PC-9 (cell line): Measurements from ENCODE around the gene SLC25A11. TPM values are rescaled to one million over a fixed set of nuclear protein-coding genes. Genes with fewer than 3 reads are reported as not detected.

Experiments used
- BruUV-seq: library from RNA; stranded (reverse); fragments of 400-500 nt; replicated peaks from 2 replicates; lab custom pipeline; 2021; lab: Mats Ljungman, UMichigan
- CTCF ChIA-PET: fragments of 300-600 bp; sonication (Branson Sonifier 250); formaldehyde crosslinking; loops from one replicate; lab custom pipeline; 2022; ENCODE audit warnings: antibody characterized with exemption; lab: Charles Lee
- POLR2A ChIA-PET: fragments of 300-600 bp; sonication (Branson Sonifier 250); formaldehyde crosslinking; loops from one replicate; lab custom pipeline; 2022; ENCODE audit warnings: antibody characterized with exemption; ENCODE audit not compliant: unreplicated experiment; lab: Charles Lee
- DNase-seq, 2 experiments: peaks; one replicate each; pipeline versions ENCODE4 v3.0.0 to v3.0.0-alpha.2; 2015 to 2022; ENCODE audit warnings: mixed read lengths in 1 of 2
- H2AFZ ChIP-seq: fragments of 200-600 bp; sonication (generic); 2 replicates; pipeline ENCODE4 v1.8.1; 2017; ENCODE audit warnings: antibody characterized with exemption
- H3F3A ChIP-seq: fragments of 200-600 bp; sonication (generic); 2 replicates; pipeline ENCODE4 v1.8.1; 2017; ENCODE audit warnings: antibody characterized with exemption, mild to moderate bottlenecking, low read depth; ENCODE audit not compliant: insufficient read depth
- H3K27ac ChIP-seq: fragments of 200-600 bp; sonication (generic); 2 replicates; pipeline ENCODE4 v1.6.1; 2016; ENCODE audit warnings: mixed run types
- H3K27me3 ChIP-seq: fragments of 200-600 bp; sonication (generic); 2 replicates; pipeline ENCODE4 v1.6.1; 2016; ENCODE audit warnings: low read depth, mixed run types; ENCODE audit not compliant: insufficient read depth
- H3K36me3 ChIP-seq: fragments of 200-600 bp; sonication (generic); 2 replicates; pipeline ENCODE4 v1.6.1; 2016; ENCODE audit warnings: low read depth, mixed run types
- H3K4me1 ChIP-seq: fragments of 200-600 bp; sonication (generic); replicated peaks from 2 replicates; pipeline ENCODE4 v1.6.1; 2016; ENCODE audit warnings: mixed run types; ENCODE audit not compliant: insufficient read depth
- H3K4me2 ChIP-seq: fragments of 200-600 bp; sonication (generic); 2 replicates; pipeline ENCODE4 v1.6.1; 2017; ENCODE audit warnings: mixed run types
- H3K4me3 ChIP-seq: fragments of 200-600 bp; sonication (generic); 2 replicates; pipeline ENCODE4 v1.6.1; 2016; ENCODE audit warnings: mixed run types
- H3K79me2 ChIP-seq: fragments of 200-600 bp; sonication (generic); 2 replicates; pipeline ENCODE4 v1.6.1; 2017; ENCODE audit warnings: low read depth, mixed run types
- H3K9me2 ChIP-seq: fragments of 200-600 bp; sonication (generic); 2 replicates; pipeline ENCODE4 v1.8.1; 2017; ENCODE audit warnings: mild to moderate bottlenecking; ENCODE audit not compliant: insufficient read depth
- H3K9me3 ChIP-seq: fragments of 200-600 bp; sonication (generic); 2 replicates; pipeline ENCODE4 v1.8.1; 2016; ENCODE audit warnings: low read depth; ENCODE audit not compliant: insufficient read depth
- H4K20me1 ChIP-seq: fragments of 200-600 bp; sonication (generic); 2 replicates; pipeline ENCODE4 v1.8.1; 2017; ENCODE audit not compliant: insufficient read depth
- EZH2 ChIP-seq: fragments of 200-600 bp; sonication (generic); IDR thresholded peaks from 2 replicates; pipeline ENCODE4 v1.8.0; 2017; ENCODE audit warnings: antibody characterized with exemption, low read depth
- intact Hi-C: fragments of 100-400 bp; cut with micrococcal nuclease; formaldehyde crosslinking; loops from one replicate; pipeline ENCODE4 v1.10.0; 2022; ENCODE audit not compliant: unreplicated experiment
- total RNA-seq: library from RNA; stranded (reverse); gene quantifications from 2 replicates; pipeline ENCODE4 v1.2.3, GENCODE V29; 2021
- TF ChIP-seq, protein P1 (sequence below): fragments of 200-600 bp; sonication (generic); conservative IDR thresholded peaks from 2 replicates; pipeline ENCODE4 v1.6.1; 2017; ENCODE audit warnings: mixed run types, antibody characterized with exemption, mild to moderate bottlenecking, moderate library complexity

The SLC25A11 gene
- total RNA-seq, 1 experiment from 2014 or later = 56.2 TPM

DNA sequence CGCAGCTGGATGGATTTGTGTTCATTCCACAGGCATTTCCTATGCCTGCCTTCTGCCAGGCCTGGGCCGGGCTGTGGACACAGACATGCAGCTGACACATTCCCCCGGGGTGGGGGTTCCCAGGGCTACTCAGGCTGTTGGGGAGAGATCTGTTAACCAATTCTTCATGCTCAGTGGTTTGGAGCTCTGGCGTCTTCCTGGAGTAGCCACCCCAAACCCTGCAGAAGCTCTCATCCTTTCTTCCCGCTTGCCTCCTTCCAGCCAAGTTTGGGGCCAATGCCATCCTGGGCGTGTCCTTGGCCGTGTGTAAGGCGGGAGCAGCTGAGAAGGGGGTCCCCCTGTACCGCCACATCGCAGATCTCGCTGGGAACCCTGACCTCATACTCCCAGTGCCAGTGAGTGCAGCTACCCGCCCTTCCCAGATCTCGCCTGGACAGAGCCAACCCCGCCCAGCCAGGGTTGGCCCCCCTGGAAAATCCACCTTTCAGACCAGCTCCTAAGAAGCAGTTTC, 13.7 kb upstream of the SLC25A11 start:
- H3K4me2 ChIP-seq = no peak overlapping the region
- intact Hi-C loops = no loop called here
- CTCF ChIA-PET = interaction anchor here (0.6 kb wide), 1 partner anchor 13 kb away, joined by 3 read pairs; no protein-coding TSS in a partner anchor
- no peaks in the 10 kb centered on the region for H4K20me1 ChIP-seq
- DNase-seq = no peak
- no peaks in the 10 kb centered on the region for H3K27me3 ChIP-seq
- H3K9me3 ChIP-seq = no peaks in the 10 kb centered on the region
- POLR2A ChIA-PET = interaction anchor here (0.6 kb wide), 2 partner anchors 8 to 13 kb away, joined by 7 to 8 read pairs; no protein-coding TSS in a partner anchor
- H3F3A ChIP-seq = peaks cover 38% of the 10 kb centered on the region
- H3K27ac ChIP-seq = no peak overlapping the region
- TF ChIP-seq, protein P1, sequence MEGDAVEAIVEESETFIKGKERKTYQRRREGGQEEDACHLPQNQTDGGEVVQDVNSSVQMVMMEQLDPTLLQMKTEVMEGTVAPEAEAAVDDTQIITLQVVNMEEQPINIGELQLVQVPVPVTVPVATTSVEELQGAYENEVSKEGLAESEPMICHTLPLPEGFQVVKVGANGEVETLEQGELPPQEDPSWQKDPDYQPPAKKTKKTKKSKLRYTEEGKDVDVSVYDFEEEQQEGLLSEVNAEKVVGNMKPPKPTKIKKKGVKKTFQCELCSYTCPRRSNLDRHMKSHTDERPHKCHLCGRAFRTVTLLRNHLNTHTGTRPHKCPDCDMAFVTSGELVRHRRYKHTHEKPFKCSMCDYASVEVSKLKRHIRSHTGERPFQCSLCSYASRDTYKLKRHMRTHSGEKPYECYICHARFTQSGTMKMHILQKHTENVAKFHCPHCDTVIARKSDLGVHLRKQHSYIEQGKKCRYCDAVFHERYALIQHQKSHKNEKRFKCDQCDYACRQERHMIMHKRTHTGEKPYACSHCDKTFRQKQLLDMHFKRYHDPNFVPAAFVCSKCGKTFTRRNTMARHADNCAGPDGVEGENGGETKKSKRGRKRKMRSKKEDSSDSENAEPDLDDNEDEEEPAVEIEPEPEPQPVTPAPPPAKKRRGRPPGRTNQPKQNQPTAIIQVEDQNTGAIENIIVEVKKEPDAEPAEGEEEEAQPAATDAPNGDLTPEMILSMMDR = no peak
- no peak for TF ChIP-seq EZH2
- BruUV-seq = no TSS peak
- H3K9me2 ChIP-seq = no peaks in the 10 kb centered on the region
- H3K36me3 ChIP-seq = no peaks in the 10 kb centered on the region
- H2AFZ ChIP-seq = no peak overlapping the region
- H3K4me1 ChIP-seq = peaks cover 16% of the 10 kb centered on the region
- no peak overlapping the region for H3K4me3 ChIP-seq
- peaks cover 8% of the 10 kb centered on the region; the same call in 1 of the 2 replicates for H3K79me2 ChIP-seq

DNA sequence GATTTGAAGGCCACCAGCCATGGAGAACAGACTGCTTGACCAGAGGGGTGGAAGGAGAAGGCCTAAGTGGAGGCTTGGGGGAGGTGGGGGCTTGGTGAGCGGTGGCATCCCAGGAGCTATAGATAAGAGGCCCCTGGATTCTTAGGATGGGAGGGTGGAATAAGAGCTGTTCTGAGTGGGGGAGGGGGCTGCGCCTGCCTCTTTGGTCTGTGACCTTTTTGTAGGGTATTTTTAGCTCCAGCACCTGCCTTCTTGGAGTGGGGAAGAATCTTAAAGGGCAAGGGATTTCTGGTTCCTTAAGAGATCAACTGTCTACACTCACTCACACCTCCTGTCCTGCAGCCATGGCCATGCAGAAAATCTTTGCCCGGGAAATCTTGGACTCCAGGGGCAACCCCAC, 11.6 kb upstream of the SLC25A11 start:
- Histone ChIP-seq H3K27ac (no peak overlapping the region), H3K4me2 (peak overlapping the region; percentile 84), H3K4me1 (peaks cover 20% of the 10 kb centered on the region), H3K9me2 (no peaks in the 10 kb centered on the region), H3F3A (peaks cover 53% of the 10 kb centered on the region), H3K4me3 (peak overlapping the region; percentile 78; the same call in 1 of the 2 replicates), H4K20me1 (peaks cover 11% of the 10 kb centered on the region), H3K9me3 (no peaks in the 10 kb centered on the region), H3K36me3 (peaks cover 8% of the 10 kb centered on the region), H3K79me2 (peaks cover 27% of the 10 kb centered on the region), H2AFZ (no peak overlapping the region), H3K27me3 (no peaks in the 10 kb centered on the region)
- intact Hi-C loops = no loop called here
- ChIA-PET CTCF (interaction anchor here (0.5 to 1.2 kb wide), 2 partner anchors 14 to 111 kb away, joined by 3 to 4 read pairs; no protein-coding TSS in a partner anchor), POLR2A (interaction anchor here (0.7 kb wide), 1 partner anchor 25 kb away, joined by 4 read pairs; no protein-coding TSS in a partner anchor)
- TF ChIP-seq EZH2 = no peak
- TF ChIP-seq, protein P1 = no peak
- no peak for DNase-seq
- no TSS peak for BruUV-seq

DNA sequence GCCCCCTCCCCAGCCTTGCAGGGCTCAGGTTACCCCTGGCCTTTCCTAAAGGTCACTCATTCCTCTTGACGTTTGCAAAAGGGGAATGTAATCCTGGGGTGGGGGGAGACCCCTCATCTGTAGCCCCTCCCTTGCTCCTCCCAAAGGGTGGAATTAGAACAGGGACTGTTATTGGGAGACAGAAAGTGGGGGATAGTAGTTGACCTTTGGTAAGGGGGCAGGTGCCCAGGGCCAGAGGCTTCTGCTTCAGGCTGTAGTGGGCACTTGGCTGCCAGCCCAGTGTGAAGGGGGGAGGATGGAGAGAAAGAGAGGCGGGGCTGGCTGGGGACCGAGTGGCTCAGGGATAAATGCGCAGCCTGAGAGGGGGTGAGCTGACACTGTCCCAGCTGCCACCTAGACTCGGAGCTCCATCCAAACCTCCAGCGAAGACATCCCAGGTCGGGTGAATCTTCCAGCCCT, 10.9 kb upstream of the SLC25A11 start, which contains the start of gene ENO3:
TSS of gene ENO3 (plus strand) at position 374 of the 459 bp plus-strand sequence. CDS start 711 bp downstream, outside the sequence.
- TF ChIP-seq, protein P1 = no peak
- TF ChIP-seq EZH2 = no peak
- Histone ChIP-seq H3K9me3 (no peaks in the 10 kb centered on the region), H3K79me2 (peaks cover 34% of the 10 kb centered on the region), H2AFZ (peak within 1 kb of the TSS; percentile 98), H3K27me3 (no peaks in the 10 kb centered on the region), H3F3A (peaks cover 60% of the 10 kb centered on the region), H3K27ac (peak within 1 kb of the TSS; percentile 99), H3K4me3 (peak within 1 kb of the TSS; percentile 78), H3K36me3 (peaks cover 13% of the 10 kb centered on the region), H3K4me2 (peak within 1 kb of the TSS; percentile 84), H3K9me2 (no peaks in the 10 kb centered on the region), H3K4me1 (peaks cover 28% of the 10 kb centered on the region), H4K20me1 (peaks cover 18% of the 10 kb centered on the region)
- DNase-seq = no peak
- POLR2A ChIA-PET = interaction anchor here (0.7 kb wide), 1 partner anchor 24 kb away, joined by 4 read pairs; no protein-coding TSS in a partner anchor
- intact Hi-C loops = no loop called here
- no TSS peak for BruUV-seq
- CTCF ChIA-PET = interaction anchor here (0.5 kb wide), 1 partner anchor 111 kb away, joined by 3 read pairs; no protein-coding TSS in a partner anchor
